Glutamatergic neuron (in vitro differentiated cells): Measurements from ENCODE around the gene FIGN. TPM values are rescaled to one million over a fixed set of nuclear protein-coding genes. Genes with fewer than 3 reads are reported as not detected.

ENCODE experiments used
- DNase-seq: peaks from one replicate; pipeline ENCODE4 v3.0.0; 2022
- H3K27ac Mint-ChIP-seq: one replicate; pipeline ENCODE4 v1.8.0; 2020; ENCODE audit warnings: mild to moderate bottlenecking, mixed read lengths, inconsistent platforms; ENCODE audit not compliant: unreplicated experiment
- H3K27me3 Mint-ChIP-seq: one replicate; pipeline ENCODE4 v1.8.0; 2020; ENCODE audit warnings: mild to moderate bottlenecking, moderate library complexity, mixed read lengths, inconsistent platforms; ENCODE audit not compliant: unreplicated experiment
- H3K36me3 Mint-ChIP-seq: one replicate; pipeline ENCODE4 v1.8.0; 2020; ENCODE audit warnings: mild to moderate bottlenecking, mixed read lengths, inconsistent platforms; ENCODE audit not compliant: unreplicated experiment
- H3K4me1 Mint-ChIP-seq: one replicate; pipeline ENCODE4 v1.8.0; 2020; ENCODE audit warnings: mild to moderate bottlenecking, low read depth, mixed read lengths, inconsistent platforms; ENCODE audit not compliant: unreplicated experiment
- H3K4me3 Mint-ChIP-seq: one replicate; pipeline ENCODE4 v1.8.0; 2020; ENCODE audit warnings: mild to moderate bottlenecking, mixed read lengths, inconsistent platforms; ENCODE audit not compliant: unreplicated experiment
- H3K9me3 Mint-ChIP-seq: one replicate; pipeline ENCODE4 v1.8.0; 2020; ENCODE audit warnings: mild to moderate bottlenecking, moderate library complexity, mixed read lengths, inconsistent platforms; ENCODE audit not compliant: unreplicated experiment
- total RNA-seq: library from RNA; stranded (reverse); fragmentation: NEBNext Ultra II Directional; extraction: Animal tissue kit (Norgen Biotek cat#: 25700); gene quantifications from one replicate; pipeline ENCODE4 v1.2.1, GENCODE V29; 2021; ENCODE audit not compliant: unreplicated experiment
- TF ChIP-seq, protein P1 (sequence below): fragments of 200-600 bp; sonication (generic); IDR thresholded peaks from one replicate; pipeline ENCODE4 v1.5.0; 2021; ENCODE audit not compliant: partially characterized antibody, unreplicated experiment

Gene FIGN
- total RNA-seq, 1 donor from 2014 or later: 12.4 TPM

DNA sequence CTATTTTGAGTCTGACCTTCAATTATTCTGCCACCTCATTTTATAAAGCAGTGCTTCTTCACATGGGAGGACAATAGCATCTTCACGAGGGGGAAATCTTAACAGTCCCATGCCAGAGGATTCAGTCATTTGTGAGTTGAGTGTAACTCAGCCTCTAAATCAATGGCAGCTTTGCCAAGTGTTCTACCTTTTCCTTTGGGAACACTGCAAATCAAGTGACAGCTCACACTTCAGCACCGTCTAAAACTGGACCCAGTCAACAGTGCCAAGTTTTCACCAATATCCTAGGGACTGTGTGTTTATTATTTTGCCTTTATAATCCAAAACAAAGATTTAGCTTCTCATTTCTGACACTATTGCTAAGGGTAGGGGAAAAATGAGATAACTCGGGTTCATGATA lies 133.6 kb downstream of the FIGN start:
- DNase-seq: no peak
- H3K27ac Mint-ChIP-seq: no peak overlapping the region

DNA sequence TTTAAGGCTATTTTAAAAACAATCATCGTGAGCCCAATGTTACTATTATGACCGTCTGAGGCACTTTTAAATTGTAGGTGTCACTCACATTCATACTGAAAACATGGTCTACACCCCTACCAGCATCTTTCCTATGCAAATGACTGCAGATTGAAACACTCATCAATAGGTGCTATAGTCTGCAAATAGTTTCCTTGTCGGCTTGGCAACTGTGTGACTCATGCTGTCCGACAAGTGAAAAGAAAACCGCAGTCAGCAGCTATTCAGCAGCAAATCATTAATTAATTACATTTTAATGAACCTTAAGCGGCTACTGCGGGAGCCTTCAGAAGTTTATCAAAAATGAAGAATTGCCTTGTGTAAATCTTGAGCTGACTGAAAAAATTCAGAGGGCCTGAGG lies 134.4 kb downstream of the FIGN start:
- no peak overlapping the region for H3K4me3 Mint-ChIP-seq
- no peaks in the 10 kb centered on the region for H3K9me3 Mint-ChIP-seq
- no peak overlapping the region for H3K27ac Mint-ChIP-seq
- no peak for DNase-seq
- peaks cover 2% of the 10 kb centered on the region for H3K27me3 Mint-ChIP-seq
- H3K4me1 Mint-ChIP-seq: peaks cover 6% of the 10 kb centered on the region
- TF ChIP-seq, protein P1, sequence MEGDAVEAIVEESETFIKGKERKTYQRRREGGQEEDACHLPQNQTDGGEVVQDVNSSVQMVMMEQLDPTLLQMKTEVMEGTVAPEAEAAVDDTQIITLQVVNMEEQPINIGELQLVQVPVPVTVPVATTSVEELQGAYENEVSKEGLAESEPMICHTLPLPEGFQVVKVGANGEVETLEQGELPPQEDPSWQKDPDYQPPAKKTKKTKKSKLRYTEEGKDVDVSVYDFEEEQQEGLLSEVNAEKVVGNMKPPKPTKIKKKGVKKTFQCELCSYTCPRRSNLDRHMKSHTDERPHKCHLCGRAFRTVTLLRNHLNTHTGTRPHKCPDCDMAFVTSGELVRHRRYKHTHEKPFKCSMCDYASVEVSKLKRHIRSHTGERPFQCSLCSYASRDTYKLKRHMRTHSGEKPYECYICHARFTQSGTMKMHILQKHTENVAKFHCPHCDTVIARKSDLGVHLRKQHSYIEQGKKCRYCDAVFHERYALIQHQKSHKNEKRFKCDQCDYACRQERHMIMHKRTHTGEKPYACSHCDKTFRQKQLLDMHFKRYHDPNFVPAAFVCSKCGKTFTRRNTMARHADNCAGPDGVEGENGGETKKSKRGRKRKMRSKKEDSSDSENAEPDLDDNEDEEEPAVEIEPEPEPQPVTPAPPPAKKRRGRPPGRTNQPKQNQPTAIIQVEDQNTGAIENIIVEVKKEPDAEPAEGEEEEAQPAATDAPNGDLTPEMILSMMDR: no peak
- H3K36me3 Mint-ChIP-seq: no peaks in the 10 kb centered on the region

More for the DNA sequence above, 133.6 kb downstream of the FIGN start:
- Mint-ChIP-seq H3K9me3 (no peaks in the 10 kb centered on the region), H3K4me3 (no peak overlapping the region), H3K36me3 (no peaks in the 10 kb centered on the region), H3K4me1 (peaks cover 6% of the 10 kb centered on the region), H3K27me3 (peaks cover 2% of the 10 kb centered on the region)
- TF ChIP-seq, protein P1: no peak

DNA sequence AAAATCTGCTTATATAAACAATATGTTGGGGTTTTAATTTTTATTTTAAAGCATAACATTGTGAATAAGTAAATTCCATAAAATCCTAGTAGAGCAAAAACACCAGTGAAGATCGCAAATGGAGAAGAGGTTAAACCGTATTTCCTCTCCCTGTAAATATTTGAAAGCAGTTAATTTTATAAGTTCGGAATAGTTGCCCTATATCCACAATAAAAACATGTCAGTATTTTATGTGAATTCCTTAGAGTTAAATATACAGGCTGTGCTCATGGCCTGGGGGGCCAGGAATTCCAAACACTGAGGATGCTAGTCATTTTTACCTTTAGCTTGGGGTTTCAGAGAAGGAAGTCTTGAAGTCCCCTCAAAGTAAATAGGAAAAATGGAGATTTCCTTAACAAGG lies 135.0 kb downstream of the FIGN start:
- TF ChIP-seq, protein P1: no peak
- H3K9me3 Mint-ChIP-seq: no peaks in the 10 kb centered on the region
- H3K27ac Mint-ChIP-seq: no peak overlapping the region
- DNase-seq: no peak
- H3K4me1 Mint-ChIP-seq: peaks cover 6% of the 10 kb centered on the region
- H3K27me3 Mint-ChIP-seq: peaks cover 2% of the 10 kb centered on the region
- H3K4me3 Mint-ChIP-seq: no peak overlapping the region
- H3K36me3 Mint-ChIP-seq: no peaks in the 10 kb centered on the region

DNA sequence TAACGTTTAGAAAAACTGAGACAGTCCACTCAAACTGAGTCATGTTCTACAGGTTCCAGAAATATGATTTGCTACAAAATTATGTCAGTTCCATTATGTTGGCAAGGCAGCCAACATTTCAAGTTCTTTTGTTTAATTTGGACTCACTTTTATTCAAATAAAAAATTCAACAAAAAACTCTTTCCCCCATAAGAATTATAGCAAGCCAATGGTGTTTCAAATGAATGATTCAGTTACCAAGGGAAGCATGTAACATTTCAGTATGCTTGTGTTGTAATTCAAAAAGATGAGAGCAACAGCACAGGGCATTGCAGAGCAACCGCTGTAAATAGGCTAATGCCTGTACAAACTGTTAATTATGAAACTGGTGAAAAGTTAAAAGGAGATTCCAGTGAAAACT lies 140.8 kb downstream of the FIGN start:
- no peaks in the 10 kb centered on the region for H3K36me3 Mint-ChIP-seq
- H3K9me3 Mint-ChIP-seq: no peaks in the 10 kb centered on the region
- no peak for DNase-seq
- H3K27ac Mint-ChIP-seq: no peak overlapping the region
- TF ChIP-seq, protein P1: no peak
- peaks cover 12% of the 10 kb centered on the region for H3K4me1 Mint-ChIP-seq
- H3K4me3 Mint-ChIP-seq: no peak overlapping the region
- H3K27me3 Mint-ChIP-seq: no peaks in the 10 kb centered on the region

DNA sequence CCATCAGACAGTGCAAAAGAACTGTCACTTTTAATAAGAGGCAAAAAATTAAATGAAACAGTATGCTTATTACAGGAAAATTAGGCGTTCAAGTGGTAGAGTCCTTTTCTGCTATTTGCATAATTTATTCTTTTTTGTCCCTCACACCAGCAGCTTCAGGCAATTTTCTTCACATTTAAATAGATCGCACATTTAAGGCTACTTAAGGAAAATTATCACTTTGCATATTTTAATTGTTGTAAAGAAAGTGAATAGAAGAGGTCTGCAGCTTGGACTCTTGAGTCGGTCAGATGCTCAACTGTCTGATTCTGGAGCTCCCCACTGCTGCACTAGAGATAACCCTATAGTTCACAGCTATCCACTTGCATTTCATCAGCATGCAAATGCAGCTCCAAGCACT lies 141.3 kb downstream of the FIGN start:
- Mint-ChIP-seq H3K36me3 (no peaks in the 10 kb centered on the region), H3K27me3 (no peaks in the 10 kb centered on the region), H3K9me3 (no peaks in the 10 kb centered on the region), H3K27ac (no peak overlapping the region), H3K4me3 (no peak overlapping the region), H3K4me1 (peaks cover 12% of the 10 kb centered on the region)
- no peak for DNase-seq
- TF ChIP-seq, protein P1: no peak
